Endothelial cell (in vitro differentiated cells): ENCODE measurements around the gene FAM177A1. TPM values are rescaled to one million over a fixed set of nuclear protein-coding genes. Genes with fewer than 3 reads are reported as not detected.

Experiments used
- DNase-seq: peaks from one replicate; pipeline ENCODE4 v3.0.0; 2021; ENCODE audit warnings: low spot score
- H3K27ac Mint-ChIP-seq: one replicate; pipeline ENCODE4 v1.8.0; 2021; ENCODE audit warnings: mixed read lengths, inconsistent platforms; ENCODE audit not compliant: unreplicated experiment
- H3K27me3 Mint-ChIP-seq: one replicate; pipeline ENCODE4 v1.8.0; 2021; ENCODE audit warnings: mild to moderate bottlenecking, moderate library complexity, mixed read lengths, inconsistent platforms; ENCODE audit not compliant: unreplicated experiment
- H3K36me3 Mint-ChIP-seq: one replicate; pipeline ENCODE4 v1.8.0; 2021; ENCODE audit warnings: mild to moderate bottlenecking, low read depth, mixed read lengths, inconsistent platforms; ENCODE audit not compliant: unreplicated experiment
- H3K4me1 Mint-ChIP-seq: one replicate; pipeline ENCODE4 v1.8.0; 2021; ENCODE audit warnings: mild to moderate bottlenecking, mixed read lengths, inconsistent platforms; ENCODE audit not compliant: unreplicated experiment
- H3K4me3 Mint-ChIP-seq: one replicate; pipeline ENCODE4 v1.8.0; 2021; ENCODE audit warnings: mild to moderate bottlenecking, mixed read lengths, inconsistent platforms; ENCODE audit not compliant: unreplicated experiment
- H3K9me3 Mint-ChIP-seq: one replicate; pipeline ENCODE4 v1.8.0; 2021; ENCODE audit warnings: mixed read lengths, inconsistent platforms; ENCODE audit not compliant: unreplicated experiment
- CTCF ChIP-seq: fragments of 200-600 bp; sonication (generic); IDR thresholded peaks from one replicate; pipeline ENCODE4 v1.5.0; 2021; ENCODE audit warnings: antibody characterized with exemption; ENCODE audit not compliant: unreplicated experiment
- long read RNA-seq: library from polyadenylated mRNA; unstranded; transcript quantifications from one replicate; pipeline ENCODE4 v2.0.0, GENCODE V29; 2020; ENCODE audit not compliant: unreplicated experiment
- total RNA-seq: library from RNA; stranded (reverse); fragmentation: NEBNext Ultra II Directional; extraction: Animal tissue kit (Norgen Biotek cat#: 25700); gene quantifications from one replicate; pipeline ENCODE4 v1.2.1, GENCODE V29; 2021; ENCODE audit not compliant: unreplicated experiment

Gene FAM177A1
- total RNA-seq, result 25.6 TPM
- long read RNA-seq, transcript FAM177A1-202 (6 exons, 858 nt), result major isoform, 5 of 14 reads
- long read RNA-seq, partial matches to known transcripts, result 2 of 14 reads
- long read RNA-seq, other reads (novel, unspliced or antisense), result 5 of 14 reads

DNA sequence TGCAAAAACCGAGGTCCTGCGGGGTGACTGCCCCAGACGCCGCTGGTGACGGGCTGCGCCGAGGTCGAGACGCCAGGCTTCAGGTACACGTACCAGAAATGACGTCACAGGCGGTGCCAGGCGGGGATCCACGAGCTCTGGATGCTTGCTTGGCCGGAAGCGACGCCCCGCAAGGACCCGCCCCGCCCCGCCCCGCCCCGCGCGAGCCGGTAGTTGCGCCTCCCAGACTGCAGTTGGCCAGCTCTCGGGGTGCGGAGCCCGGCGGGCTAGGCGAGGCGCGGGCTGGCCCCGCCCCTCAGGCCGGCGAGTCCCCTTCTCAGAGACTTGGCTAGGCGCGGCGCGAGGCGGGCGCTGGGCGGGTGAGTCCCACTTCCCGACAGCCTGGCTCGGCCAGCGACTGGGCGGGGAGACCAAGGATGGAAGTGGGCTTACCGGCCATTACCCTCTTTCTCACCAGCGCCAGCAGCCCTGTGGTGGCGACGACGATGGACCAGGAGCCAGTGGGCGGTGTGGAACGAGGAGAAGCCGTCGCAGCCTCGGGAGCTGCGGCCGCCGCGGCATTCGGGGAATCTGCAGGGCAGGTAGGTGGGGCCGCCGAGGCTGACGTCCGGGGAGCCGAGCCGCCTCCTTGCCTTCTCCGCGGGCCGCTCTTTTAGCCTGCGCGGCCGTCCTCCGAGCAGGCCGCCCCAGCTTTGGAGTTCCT lies at the start of gene FAM177A1:
FAM177A1 (plus strand) TSS at position 225 of the 703 bp plus-strand sequence; CDS start at position 417, 192 bp downstream.
- Mint-ChIP-seq H3K4me3 (peak within 1 kb of the TSS; percentile 92), H3K4me1 (peaks cover 7% of the 10 kb centered on the region), H3K27me3 (no peaks in the 10 kb centered on the region), H3K9me3 (no peaks in the 10 kb centered on the region), H3K36me3 (no peaks in the 10 kb centered on the region), H3K27ac (peak within 1 kb of the TSS; percentile 69)
- DNase-seq, result peak; percentile 89
- TF ChIP-seq CTCF, result no peak

DNA sequence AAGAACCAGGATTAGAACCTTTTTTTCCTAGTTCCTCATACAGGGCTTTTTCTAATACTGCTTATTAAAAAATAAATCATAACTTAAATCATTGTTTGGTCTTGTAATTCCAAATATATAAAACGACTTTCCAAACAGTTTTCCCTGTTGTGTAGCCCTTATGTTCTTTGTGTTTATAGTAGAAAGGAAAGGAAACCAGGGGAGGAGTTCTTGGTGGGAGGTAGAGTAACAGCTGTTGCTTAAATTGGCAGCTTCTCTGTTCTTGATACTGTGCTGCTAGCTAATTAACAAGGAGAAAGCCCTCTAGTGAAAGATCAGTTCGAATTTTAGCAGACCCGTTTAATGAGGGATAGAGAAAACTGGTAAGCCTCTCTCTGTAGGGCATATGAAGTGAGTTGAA lies 48.3 kb upstream of the FAM177A1 start:
- no peak for TF ChIP-seq CTCF
- Mint-ChIP-seq H3K27me3 (no peaks in the 10 kb centered on the region), H3K36me3 (no peaks in the 10 kb centered on the region), H3K27ac (peak overlapping the region; percentile 14), H3K4me3 (no peak overlapping the region), H3K4me1 (peaks cover 4% of the 10 kb centered on the region), H3K9me3 (no peaks in the 10 kb centered on the region)
- no peak for DNase-seq

DNA sequence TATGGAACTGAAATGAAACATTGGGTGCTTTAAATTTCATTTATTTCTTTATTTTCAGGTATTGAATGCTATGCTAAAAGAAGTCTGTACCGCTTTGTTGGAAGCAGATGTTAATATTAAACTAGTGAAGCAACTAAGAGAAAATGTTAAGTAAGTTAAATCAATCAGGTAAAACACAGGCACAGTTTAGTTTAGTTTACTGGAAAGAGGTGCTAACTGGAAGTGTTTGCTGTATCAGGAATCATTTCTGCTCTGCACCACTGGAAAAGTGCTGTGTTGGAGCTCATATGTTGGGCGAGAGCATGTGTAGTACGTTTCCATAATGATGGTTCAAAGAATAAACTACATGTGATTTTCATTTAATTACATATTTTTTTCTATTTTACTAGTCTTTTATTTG lies 46.6 kb upstream of the FAM177A1 start:
- no peaks in the 10 kb centered on the region for H3K27me3 Mint-ChIP-seq
- peaks cover under 1% of the 10 kb centered on the region for H3K4me1 Mint-ChIP-seq
- no peak for TF ChIP-seq CTCF
- no peak overlapping the region for H3K27ac Mint-ChIP-seq
- no peaks in the 10 kb centered on the region for H3K36me3 Mint-ChIP-seq
- DNase-seq, result no peak
- no peaks in the 10 kb centered on the region for H3K9me3 Mint-ChIP-seq
- no peak overlapping the region for H3K4me3 Mint-ChIP-seq

DNA sequence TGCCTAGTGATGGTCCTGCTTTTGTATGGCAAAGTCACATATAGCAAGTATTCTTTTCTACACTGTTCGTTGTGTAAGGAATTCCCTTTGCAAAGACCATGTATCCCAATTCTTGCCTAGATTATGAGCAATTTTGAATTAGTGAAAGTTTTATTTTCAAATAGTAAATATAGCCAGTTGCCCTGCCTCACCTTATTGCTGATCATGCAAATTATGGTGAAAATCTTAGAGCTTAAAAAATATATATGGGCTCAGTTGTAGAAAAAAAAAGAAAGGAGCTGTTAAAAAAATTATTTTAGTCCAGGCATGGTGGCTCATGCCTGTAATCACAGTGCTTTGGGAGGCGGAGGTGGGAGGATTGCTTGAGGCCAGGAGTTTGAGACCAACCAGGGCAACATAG lies 44.5 kb upstream of the FAM177A1 start:
- no peak for DNase-seq
- Mint-ChIP-seq H3K4me3 (no peak overlapping the region), H3K27ac (no peak overlapping the region), H3K4me1 (no peaks in the 10 kb centered on the region), H3K9me3 (no peaks in the 10 kb centered on the region), H3K27me3 (no peaks in the 10 kb centered on the region), H3K36me3 (no peaks in the 10 kb centered on the region)
- no peak for TF ChIP-seq CTCF

DNA sequence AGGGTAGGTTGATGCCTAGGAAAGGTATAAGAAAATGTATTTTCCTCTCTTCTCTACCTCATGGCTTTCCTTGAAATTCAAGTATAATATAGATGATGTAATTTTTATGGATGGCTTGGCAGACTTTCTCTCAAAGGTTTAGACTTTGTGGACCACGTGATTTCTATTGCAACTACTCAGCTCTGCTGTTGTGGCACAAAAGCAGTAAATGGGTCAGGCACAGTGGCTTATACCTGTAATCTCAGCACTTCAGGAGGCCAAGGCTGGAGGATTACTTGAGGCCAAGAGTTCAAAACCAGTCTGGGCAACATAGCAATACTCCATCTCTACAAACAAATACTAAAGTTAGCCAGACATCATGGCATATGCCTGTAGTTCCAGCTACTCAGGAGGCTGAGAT lies 41.2 kb upstream of the FAM177A1 start:
- Mint-ChIP-seq H3K4me1 (no peaks in the 10 kb centered on the region), H3K36me3 (no peaks in the 10 kb centered on the region), H3K27me3 (no peaks in the 10 kb centered on the region), H3K27ac (no peak overlapping the region), H3K9me3 (no peaks in the 10 kb centered on the region), H3K4me3 (no peak overlapping the region)
- DNase-seq, result no peak
- no peak for TF ChIP-seq CTCF
